Smooth muscle cell of the brain vasculature (primary cell): ENCODE data around the gene CDKN2B-AS1.

ENCODE experiments used
- DNase-seq: peaks from one replicate; pipeline ENCODE4 v3.0.0-alpha.2; 2012; ENCODE audit warnings: low read depth, low spot score

Gene CDKN2B-AS1

DNA sequence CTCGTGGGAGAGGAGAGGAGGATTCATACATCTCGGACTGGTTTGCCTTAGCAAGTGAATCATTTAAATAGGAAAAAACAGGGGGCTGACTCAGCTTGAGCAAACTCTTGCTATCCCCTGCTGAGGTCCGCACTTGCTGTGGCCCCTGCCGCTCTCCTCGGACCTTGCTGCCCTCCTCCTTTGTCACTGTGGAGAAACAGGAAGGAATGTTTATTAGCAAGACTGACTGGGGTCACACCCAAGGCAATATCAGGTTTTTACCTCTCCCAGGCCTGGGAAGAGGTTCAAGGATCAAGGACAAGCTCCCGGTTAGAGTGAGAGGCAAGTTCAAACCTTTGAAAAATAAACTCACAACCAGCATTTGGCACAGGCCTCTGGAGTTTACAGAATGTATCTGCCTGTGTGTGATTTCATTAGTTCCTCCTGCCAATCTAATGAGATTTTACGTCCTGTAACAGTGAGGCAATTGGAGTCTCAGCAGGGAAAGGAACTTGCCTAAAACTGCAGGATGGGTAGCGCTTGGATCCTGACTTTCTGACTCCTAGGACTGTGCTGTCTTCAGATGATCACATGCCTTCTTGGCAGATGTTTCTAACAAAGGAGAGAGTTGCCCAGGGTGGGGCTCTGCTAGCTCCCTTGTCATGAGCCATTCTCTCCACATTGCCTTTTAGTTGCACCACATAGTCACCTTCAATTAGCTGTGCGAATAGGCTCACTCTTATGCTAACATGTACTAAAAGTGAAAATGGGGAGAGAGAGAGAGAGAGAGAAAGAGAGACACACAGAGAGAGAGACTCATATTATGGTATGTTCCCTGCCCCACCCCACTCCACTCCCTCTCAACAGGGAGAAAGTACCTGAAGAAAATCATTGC is 123.2 kb downstream of the CDKN2B-AS1 start:
- peak; percentile 87 for DNase-seq

DNA sequence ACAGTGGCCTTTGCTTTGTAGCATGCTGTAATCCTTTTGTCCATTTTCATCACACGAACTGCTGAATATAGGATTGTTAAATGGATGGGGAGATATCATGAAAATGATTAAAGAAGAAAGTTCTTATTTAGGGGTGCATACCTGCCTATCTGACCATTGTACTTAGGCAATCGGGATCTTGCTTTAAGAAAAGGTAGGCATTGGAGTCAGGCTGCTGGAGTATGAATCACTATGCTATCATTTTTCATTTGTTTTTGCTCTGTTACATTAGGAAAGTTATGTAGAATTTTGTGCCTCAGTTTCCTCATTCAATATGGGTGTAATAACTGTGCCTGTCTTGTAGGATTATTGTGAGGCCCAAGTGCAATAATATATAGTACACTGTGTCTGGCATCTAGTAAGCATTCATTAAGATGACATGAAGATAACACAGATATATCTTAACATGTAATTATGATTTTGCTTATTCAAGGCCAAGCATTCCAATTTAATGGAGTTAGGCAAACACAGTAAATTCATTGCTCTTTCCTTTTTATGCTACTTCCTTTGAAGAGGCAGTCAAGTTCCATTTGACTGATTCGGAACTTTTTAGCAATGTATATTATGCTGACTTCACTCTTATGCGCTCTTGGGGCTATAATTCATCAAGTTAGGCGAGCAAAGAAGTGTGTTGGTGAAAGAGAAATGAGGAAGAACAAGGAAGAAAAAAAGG is 124.4 kb downstream of the CDKN2B-AS1 start:
- DNase-seq = no peak

DNA sequence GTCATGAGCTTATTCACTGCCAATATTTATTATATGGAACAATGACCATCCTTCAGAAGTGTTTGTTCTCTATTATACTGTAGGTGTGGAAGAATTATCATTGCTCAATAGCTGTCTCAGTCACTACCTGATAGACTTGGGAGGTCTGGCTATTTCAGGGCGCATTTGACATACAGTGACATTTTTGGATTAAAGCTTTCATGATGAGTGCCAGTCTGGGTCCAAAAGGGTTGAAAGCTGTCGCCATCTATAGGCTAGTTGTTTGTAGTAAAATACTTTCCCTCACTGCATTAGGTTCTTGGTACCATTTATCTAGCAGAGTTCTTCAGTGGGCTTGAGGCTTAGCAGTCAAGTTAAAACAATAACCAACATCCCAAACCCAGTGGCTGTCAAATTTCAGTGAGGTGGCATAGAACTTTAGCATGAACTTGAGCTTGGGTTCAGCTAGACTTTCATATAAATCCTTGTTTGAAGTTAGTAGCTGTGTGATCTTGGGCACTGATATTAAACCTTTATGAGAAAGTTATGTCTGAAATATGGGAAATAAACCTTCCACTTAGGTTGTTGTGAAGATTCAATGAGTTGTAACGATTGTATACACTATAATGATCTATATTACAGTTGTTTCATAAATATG is 125.0 kb downstream of the CDKN2B-AS1 start:
- DNase-seq = no peak

DNA sequence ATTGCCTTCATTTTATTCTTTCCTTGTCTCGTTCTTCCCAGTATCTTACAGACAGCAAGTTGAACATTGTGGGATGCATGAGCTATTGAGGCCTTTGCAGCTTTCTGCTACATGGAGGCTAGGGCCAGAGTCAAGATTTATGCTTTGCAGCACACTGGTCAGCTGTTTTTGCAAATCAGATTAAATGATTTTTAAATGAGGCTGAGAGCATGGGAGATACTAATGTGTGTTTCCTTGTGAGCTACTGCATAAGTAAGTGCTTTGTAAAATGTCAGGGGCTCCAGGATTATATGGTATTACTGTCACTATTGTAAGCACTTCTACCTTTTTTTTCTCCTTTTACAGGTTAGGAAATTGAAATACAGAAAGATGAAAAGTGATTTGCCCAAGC is 125.6 kb downstream of the CDKN2B-AS1 start:
- DNase-seq = no peak

DNA sequence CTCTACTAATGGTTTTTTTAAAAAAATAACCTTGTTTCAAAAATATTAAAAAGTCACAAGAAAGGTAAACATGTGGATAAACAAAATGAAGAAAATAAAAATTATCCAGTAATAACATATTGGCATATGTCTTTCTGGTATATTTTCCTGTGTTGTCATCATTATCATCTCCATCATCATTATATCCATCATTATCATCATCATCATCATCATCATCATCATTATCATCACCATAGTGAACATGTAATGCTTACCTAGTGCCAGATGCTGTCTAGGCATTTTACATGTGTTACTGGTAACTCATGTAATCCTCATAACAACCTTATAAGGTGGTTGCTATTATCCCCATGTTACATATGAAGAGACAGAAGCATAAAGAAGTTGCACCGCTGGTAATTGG is 126.0 kb downstream of the CDKN2B-AS1 start:
- no peak for DNase-seq

DNA sequence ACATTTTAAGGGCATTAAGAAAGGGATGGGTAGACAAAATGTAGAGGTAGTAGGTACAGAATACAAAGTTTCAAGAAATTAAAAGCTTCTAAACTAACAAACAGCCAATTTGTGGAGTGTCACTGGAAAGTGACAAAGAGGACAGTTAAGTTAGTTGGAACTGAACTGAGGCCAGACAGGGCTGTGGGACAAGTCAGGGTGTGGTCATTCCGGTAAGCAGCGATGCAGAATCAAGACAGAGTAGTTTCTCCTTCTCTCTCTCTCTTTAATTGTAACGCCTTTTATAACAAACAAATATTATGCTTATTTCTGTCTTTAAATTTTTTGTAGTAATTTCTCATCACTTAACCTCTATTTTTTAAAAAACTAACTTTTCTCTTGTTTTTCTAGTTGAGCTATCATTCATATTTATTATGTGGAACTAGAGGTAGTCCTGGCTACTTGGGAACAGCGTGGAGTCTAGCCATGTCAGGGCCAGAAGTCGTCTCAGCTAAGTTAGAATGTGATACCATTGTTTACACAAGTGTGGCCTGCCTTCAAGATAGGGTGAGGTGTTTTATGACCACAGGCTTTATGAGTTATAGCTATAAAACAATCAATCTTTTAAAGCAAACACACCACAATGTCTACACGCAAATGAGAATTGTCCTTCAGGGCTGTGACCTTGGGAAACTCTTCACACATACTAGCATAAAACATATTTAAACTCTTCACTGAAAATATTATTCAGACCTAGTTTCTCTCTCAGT is 129.8 kb downstream of the CDKN2B-AS1 start:
- no peak for DNase-seq

DNA sequence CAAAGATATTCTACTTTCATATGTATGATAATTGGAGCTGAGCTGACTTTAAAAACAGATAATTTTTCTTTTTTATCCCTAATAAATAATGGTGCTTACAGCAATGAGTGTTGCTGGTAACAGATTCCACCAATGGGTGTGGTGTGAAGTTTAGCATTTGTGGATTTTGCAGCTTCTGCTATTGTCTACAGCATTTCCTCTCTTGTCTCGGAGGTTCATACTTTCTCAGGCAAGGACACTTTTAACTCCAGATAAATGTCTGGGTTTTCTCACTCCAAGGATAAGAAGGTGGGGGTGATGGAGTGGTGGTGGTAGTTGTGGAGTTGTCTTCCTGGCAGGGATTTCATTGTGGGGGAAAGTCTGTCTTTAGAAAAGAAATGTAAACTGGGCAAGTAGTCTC is 134.5 kb downstream of the CDKN2B-AS1 start:
- DNase-seq = no peak

DNA sequence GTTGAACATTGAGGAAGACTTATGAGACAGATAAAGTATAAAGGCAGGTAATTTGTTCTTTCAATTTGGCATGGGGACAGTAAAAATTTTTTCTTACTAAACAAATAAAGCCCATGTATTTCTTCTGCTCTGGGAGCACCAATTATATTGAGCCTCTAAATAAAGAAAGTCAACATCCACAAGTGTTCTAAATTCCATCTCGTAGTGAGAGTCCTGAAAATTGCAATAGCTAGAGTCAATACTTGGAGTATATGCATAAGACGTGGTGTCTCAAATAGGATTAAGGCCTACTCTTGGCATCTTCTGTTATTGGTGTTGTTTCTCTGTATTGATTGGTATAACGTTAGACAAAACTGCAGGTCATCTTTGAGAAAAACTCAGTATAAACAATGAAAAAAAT is 135.0 kb downstream of the CDKN2B-AS1 start:
- DNase-seq = no peak

DNA sequence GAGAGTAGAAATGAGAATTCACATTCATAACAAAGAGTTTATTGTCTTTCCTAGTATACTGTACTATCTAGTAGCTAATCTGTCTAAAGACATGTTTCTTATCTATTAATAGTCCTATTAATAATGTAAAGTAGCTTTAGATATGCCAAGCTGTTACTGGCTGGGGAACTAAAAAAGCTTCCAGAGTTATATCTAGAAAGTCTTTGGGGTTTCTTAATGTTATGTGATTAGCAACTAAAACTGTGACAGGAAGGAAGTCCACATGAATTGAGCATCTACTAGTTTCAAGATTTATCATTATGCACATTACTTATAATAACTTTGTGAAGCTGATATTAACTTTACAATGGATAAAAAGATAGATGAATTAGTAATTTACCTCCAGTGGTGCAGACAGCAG is 137.2 kb downstream of the CDKN2B-AS1 start:
- DNase-seq = no peak

DNA sequence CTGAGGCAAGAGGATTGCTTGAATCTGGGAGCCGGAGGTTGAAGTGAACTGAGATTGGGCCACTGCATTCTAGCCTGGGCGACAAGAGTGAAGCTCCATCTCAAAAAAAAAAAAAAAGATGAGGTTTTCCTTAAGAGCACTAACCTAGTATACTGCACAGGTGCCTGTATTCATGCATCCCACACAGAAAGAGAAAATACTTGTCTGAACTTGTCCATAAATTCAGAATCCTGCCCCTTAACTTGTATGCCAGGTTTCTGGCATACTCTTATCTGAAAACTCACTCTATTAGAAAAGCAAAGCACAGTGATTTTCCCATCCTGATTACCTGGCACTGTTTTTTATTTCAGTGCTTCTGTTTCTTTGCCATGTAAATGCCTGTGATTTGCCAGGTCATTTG is 139.8 kb downstream of the CDKN2B-AS1 start:
- DNase-seq = no peak

DNA sequence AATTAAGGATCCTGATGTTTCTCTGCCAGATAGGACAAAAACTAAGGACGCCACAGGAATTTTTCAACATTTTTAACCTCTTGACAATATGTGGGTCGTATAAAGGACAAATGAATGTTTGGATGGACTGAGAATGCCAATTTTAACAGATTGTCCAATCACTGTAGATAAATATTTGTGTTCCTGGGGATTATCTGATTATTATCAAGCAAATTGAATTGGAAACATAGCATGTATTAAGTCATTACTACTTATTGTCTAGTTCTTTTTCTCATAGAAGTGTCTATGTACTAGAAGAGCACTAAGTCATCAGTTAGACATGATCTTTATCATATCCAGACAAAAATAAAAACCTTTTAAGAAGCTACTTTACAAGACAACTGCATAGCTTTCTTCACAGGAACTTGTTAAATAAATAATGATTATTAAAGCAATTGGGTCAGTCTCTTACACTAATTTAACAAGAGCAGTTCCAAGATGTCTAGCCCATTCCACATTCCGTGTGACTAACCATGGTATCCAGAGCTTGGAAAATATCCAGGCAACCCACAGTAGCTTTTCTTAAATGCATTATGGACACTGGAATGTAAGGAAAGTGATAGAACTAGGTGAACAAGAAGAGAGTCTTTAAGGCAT is 142.0 kb downstream of the CDKN2B-AS1 start:
- no peak for DNase-seq

DNA sequence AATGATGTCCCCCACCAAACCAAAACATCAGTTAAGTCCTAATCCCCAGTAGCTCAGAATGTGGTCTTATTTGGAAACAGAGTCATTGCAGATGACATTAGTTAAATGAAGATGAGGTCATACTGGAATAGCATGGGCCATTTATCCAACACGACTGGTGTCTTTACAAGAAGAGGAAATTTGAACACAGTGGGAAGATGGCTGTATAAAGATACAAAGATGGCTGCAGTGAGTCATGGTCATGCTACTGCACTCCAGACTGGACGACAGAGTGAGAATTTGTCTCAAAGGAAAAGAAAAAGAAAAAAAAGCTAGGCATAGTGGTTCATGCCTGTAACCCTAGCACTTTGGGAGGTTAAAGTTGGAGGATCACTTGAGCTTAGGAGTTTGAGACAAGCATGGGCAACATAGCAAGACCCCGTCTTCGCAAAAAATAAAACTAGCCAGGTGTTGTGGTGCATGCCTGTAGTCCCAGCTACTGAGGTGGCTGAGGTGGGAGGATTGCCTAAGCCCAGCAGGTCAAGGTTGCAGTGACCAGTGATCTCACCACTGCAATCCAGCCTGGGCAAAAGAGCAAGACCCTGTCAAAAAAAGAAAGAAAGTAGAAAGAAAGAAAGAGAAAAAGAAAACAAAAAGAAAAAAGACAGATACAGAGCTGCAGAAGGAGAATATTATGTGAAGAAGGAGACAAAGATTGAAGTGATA is 144.5 kb downstream of the CDKN2B-AS1 start:
- DNase-seq = no peak

DNA sequence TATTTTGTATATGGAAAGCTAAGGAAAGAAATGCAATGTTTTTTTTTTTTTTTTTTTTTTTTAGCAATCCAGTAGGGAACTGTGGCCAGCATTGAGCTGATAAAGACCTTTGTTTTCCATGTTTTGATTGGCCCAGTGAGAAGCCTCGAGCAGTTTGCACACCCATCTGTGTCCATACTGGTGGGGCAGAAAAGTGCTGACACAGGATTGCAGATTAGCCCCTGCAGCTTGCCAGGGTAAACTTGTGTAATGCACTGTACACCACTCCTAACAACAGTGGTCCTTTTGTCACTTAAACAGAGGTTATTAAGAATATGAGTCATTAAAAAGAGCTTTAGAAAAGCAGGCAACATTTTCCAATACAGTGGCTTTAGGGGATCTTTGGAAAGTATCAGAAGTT is 147.3 kb downstream of the CDKN2B-AS1 start:
- DNase-seq = no peak

DNA sequence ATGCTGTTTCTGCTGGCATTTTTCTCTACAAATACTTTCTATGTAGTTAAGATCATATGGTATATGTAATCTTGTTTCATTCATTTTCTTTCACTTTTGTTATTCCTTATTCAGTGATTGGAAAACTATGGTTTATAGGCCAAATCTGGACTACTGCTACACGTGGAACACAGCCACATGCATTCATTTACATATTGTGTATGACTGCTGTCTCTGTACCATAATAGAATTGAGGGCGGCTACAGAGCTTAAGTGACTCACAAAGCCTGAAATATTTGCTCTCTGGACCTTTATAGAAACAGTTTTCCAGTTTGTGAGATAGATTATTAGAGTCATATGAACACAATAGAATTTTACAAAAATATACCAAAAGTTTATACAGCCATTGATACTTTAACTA is 148.1 kb downstream of the CDKN2B-AS1 start:
- no peak for DNase-seq

DNA sequence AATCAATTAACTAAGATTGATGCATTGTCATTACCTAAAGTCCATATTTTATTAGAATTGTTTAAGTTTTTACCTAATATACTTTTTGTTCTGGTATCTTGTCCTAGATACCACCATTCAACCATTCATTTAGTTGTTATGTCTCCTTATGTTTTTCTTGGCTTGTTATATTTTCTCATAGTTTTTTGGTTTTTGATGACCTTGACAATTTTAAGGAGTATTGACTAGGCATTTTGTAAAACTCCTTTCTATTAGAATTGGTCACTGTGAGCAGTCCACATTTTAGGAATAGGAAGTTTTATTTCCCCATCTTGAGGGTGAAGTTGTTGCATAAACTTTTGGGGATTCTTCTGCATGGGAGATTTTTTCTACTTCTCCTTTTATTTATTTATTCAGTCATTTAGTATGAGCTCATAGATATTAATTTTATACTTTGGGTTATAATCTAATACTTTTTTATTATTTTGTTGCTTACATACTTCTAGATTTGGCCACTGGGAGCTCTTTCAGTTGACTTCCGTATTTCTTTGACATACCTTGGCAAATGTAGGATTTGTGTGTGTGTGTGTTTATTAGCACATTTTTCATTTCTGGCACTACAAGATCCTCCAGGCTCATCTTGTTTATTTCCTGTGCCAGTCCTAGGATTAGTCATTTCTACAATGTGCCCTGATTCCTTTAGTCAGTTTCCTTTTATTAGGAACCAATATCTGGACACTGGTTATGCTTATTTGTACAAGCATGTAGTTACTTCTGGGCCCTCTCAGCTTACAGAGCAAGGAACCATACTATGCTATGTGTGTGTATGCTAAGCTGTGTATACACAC is 149.4 kb downstream of the CDKN2B-AS1 start:
- DNase-seq = no peak

DNA sequence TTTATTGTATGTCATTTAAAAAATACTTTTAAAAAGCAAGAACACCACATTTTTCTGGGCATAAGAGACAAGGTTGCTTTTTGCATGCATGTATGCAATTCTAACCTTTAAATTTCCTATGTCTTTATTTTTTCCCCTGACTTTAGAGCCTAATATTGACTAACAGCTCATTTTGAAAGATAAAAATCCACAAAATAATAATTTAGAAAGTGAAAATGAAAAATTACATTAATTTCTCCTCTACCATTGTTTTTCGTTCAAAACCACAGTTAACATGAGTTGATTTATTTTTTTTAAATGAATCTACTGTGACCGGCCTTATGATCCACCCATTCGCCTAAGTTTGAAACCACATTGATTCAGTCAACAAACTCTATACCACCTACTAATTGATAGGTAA is 152.0 kb downstream of the CDKN2B-AS1 start:
- DNase-seq = no peak

DNA sequence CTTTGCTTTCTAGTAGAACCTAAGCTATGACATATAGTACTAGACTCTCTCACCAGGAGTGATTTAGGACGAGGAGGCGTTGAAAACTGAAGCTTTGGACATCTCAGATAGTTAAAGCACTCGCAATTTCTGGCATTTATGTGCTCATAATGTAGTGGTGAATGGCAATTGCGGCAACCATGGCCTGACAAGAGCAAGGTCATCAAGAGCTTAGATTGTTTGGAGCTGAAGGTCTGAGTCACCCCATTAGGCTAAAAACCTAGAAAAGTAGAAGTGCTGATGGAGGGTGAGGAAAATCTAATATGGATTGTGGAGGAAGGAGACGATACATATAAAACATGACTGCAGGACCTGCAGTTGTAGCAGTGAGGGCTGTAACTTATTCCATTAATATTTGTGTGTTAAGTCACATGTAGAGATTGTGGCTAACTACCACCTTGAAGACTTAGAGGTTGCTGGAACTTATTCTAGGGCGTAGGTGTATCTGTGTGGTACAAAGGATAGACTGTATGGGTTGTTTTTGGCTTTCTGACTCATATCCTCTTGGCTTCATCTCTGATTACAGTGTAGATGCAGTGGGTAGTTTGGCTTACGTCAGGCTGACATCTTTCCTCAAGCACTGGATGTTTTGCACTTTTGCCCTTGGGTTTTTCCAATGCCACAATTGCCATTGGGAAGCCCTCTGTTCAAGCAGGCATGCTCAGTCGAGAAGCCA is 153.4 kb downstream of the CDKN2B-AS1 start:
- DNase-seq = no peak

DNA sequence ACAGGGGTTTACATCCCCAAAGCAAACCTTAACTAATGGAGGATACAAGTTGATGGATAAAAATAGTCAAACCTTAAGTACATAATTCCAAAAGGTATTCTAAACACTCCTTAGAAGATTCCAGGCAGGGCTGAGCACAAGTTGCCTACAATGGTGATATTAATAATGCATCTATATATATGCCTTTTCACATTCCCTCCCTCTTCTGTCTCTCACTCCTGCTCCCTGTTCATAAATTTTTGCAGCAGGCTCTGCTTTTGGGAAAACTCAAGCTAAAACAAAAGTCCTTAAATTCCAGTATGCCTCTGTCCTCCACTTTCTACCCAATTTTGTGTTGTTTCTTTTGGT is 153.9 kb downstream of the CDKN2B-AS1 start:
- DNase-seq = no peak

DNA sequence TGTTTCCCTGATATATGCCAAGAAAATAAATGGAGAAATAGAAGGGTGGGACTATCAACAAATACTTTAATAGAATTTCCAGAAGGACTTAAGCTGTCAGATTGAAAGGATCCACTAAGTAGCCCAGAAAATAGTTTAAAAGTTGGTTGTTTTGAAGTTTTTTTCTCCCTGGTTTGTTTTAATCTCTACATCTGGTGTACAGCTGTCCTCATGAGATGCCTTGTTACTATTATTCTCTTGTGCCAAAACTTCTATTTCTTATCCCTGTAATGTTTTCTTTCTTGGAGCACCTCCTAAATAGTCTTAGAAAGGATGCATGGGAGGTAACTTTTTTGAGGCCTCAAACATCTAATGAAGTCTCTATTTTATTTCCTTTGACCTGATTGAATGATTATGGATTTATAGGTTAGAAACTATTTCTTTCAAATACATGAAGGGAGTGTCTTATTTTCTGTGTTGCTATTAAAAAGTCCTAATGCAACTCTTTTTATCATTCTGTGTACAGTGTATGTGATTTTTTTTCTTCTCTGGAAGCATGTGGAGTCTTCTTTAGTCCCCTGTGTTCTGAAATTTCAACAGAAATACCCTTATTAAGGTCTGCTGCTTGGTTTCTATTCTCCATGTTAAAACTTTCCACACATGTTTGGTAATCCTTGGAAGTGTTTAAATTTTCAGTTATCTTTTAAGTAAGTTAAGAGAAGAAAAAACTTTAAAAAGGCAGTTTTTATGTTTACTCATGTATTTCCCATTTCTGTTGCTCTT is 154.5 kb downstream of the CDKN2B-AS1 start:
- DNase-seq = no peak
